Lower lobe of right lung (tissue), 2 donors: ENCODE data around the gene DUXB. TPM values are rescaled to one million over a fixed set of nuclear protein-coding genes. Genes with fewer than 3 reads are reported as not detected.

Experiments
- ATAC-seq, 2 donors: fragments of 200-7000 bp; cut with Tn5 transposase; one replicate each; pipeline ENCODE4 v1.9.1; 2020 to 2022; ENCODE audit warnings: mild to moderate bottlenecking in 2 of 2, moderate library complexity in 2 of 2
- DNase-seq: peaks from one replicate; pipeline ENCODE4 v3.0.0-alpha.2; 2020
- H3K27ac ChIP-seq: fragments of 200-600 bp; one replicate; pipeline ENCODE4 v1.8.0; 2022
- H3K27me3 ChIP-seq: fragments of 200-600 bp; one replicate; pipeline ENCODE4 v1.8.0; 2022; ENCODE audit warnings: low read depth
- H3K36me3 ChIP-seq: fragments of 200-600 bp; one replicate; pipeline ENCODE4 v1.8.0; 2022; ENCODE audit warnings: mild to moderate bottlenecking
- H3K4me1 ChIP-seq: fragments of 200-600 bp; one replicate; pipeline ENCODE4 v1.8.0; 2022
- H3K4me3 ChIP-seq: fragments of 200-600 bp; one replicate; pipeline ENCODE4 v1.8.0; 2022; ENCODE audit warnings: mild to moderate bottlenecking
- H3K9me3 ChIP-seq: fragments of 200-600 bp; one replicate; pipeline ENCODE4 v1.8.0; 2022
- intact Hi-C: fragments of 100-400 bp; cut with DNase I; formaldehyde crosslinking; loops from one replicate; pipeline ENCODE4 v1.11.0; 2022
- total RNA-seq: library from RNA; stranded (reverse); fragmentation: NEBNext Ultra II Directional; extraction: Animal tissue kit (Norgen Biotek cat#: 25700); gene quantifications from one replicate; pipeline ENCODE4 v1.2.1, GENCODE V29; 2021
- TF ChIP-seq, protein P1 (sequence below): fragments of 200-600 bp; IDR thresholded peaks from one replicate; pipeline ENCODE4 v1.8.0; 2022; ENCODE audit warnings: antibody characterized with exemption, mild to moderate bottlenecking
- donor health status: DM: no; HTN: yes; CAD: no; lungs with severe emphysema.

Gene DUXB
- total RNA-seq, 1 donor from 2014 or later, result not detected

DNA sequence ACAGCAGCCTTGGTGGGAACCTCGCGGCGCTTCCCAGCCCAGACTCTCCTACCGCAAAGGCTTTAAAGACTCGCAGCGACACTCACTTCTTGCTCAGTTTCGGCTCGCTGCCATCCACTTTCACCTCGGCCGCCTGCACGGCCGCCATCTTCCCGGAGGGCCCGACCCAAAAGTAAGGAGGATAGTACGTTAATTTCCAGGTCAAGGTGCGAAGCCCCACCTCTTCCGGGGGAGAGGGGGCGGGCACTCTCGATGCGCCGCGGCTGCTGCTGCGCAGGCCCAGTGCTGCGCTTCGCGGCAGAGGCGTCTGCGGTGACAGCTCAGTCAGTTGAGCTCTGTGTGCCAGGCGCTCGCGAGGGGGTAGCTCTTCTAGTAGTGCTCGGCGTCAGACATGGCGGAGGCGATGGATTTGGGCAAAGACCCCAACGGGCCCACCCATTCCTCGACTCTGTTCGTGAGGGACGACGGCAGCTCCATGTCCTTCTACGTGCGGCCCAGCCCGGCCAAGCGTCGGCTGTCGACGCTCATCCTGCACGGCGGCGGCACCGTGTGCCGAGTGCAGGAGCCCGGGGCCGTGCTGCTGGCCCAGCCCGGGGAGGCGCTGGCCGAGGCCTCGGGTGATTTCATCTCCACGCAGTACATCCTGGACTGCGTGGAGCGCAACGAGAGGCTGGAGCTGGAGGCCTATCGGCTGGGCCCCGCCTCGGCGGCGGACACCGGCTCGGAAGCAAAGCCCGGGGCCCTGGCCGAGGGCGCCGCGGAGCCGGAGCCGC is 53.6 kb downstream of the DUXB start, which contains the start of the genes KARS1 and TERF2IP:
KARS1 (minus strand) TSS at position 174 of the 773 bp plus-strand sequence; CDS start at position 148, 26 bp downstream.
TERF2IP (plus strand) TSS at position 282 of the 773 bp plus-strand sequence; CDS start at position 392, 110 bp downstream.
- ATAC-seq, result peak; percentile 98 to 99
- intact Hi-C loops, result no loop called here
- H3K4me1 ChIP-seq, result peaks cover 51% of the 10 kb centered on the region
- peak within 1 kb of the TSS; percentile 100 for H3K4me3 ChIP-seq
- no peaks in the 10 kb centered on the region for H3K27me3 ChIP-seq
- H3K27ac ChIP-seq, result peak within 1 kb of the TSS; percentile 98
- peak; percentile 95 for DNase-seq
- H3K36me3 ChIP-seq, result peaks cover 28% of the 10 kb centered on the region
- no peaks in the 10 kb centered on the region for H3K9me3 ChIP-seq
- TF ChIP-seq, protein P1, sequence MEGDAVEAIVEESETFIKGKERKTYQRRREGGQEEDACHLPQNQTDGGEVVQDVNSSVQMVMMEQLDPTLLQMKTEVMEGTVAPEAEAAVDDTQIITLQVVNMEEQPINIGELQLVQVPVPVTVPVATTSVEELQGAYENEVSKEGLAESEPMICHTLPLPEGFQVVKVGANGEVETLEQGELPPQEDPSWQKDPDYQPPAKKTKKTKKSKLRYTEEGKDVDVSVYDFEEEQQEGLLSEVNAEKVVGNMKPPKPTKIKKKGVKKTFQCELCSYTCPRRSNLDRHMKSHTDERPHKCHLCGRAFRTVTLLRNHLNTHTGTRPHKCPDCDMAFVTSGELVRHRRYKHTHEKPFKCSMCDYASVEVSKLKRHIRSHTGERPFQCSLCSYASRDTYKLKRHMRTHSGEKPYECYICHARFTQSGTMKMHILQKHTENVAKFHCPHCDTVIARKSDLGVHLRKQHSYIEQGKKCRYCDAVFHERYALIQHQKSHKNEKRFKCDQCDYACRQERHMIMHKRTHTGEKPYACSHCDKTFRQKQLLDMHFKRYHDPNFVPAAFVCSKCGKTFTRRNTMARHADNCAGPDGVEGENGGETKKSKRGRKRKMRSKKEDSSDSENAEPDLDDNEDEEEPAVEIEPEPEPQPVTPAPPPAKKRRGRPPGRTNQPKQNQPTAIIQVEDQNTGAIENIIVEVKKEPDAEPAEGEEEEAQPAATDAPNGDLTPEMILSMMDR, result no peak

DNA sequence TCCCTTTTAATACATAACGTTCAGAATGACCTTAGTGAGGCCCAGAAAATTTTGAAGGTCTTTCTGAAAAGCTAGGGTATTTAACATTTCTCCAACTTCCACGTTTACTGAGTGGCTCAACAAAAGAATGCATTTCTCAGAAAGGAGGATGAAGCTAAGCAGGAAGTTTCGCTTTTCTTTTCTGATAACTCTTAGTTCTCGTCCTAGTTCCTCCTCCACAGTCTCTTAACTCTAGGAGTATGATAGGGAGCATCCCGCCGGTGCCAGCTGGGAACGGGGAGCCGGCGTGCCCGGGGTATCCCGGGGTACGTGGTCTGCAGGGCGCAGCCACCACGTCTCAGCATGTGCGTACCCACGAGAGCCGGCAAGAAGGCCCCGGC is 54.2 kb downstream of the DUXB start:
- Histone ChIP-seq H3K9me3 (no peaks in the 10 kb centered on the region), H3K4me3 (peak overlapping the region; percentile 100)

DNA sequence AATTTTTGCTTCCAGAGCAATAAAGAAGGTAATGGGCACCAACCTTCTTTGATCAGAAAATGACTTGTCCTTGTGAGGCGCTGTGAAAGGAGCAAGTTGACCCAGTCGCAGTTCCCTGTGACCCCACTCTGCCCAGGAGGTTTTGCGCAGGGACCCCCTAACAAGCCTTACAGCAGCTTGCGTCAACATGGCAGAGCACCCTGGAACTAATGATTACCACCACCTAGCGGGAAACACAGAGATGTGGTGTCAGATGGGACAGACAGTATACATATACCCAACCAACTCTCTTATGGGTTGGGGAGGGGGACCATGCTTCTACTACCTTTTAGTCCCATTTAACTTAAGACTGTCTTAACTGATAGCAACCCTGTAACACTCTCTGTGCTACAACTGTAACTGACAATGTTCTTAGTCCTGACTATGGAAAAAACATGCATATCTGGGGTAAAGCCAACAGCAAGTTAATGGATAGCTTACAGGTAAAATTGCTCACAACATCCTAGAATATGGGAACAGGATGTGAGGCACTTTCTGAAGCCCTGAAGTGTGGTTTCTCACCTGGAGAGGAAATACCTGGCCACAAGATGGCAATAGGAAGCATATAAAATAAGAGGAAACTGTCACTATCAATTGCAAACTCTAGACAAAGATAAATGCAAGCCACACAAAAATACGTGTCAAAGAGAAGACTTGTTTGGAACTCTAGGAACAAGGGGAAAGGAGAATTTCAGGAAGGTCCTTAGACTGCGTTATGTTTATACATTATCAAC is 56.8 kb downstream of the DUXB start:
- TF ChIP-seq, protein P1, result no peak
- Histone ChIP-seq H3K36me3 (peaks cover 59% of the 10 kb centered on the region), H3K4me3 (peak overlapping the region; percentile 7), H3K9me3 (no peaks in the 10 kb centered on the region), H3K4me1 (peaks cover 24% of the 10 kb centered on the region), H3K27me3 (no peaks in the 10 kb centered on the region), H3K27ac (no peak overlapping the region)
- no peak for DNase-seq
- no peak for ATAC-seq
- intact Hi-C loops, result no loop called here

More for the DNA sequence above, 54.2 kb downstream of the DUXB start:
- intact Hi-C loops, result no loop called here
- DNase-seq, result no peak
- Histone ChIP-seq H3K27me3 (no peaks in the 10 kb centered on the region), H3K36me3 (peaks cover 34% of the 10 kb centered on the region), H3K4me1 (peaks cover 45% of the 10 kb centered on the region), H3K27ac (peak overlapping the region; percentile 98)
- TF ChIP-seq, protein P1, result no peak
- peak; percentile 38 to 44 for ATAC-seq

Other genes starting within 250 kb of the DUXB start
- 31.2 TPM for gene TMEM170A, start 236.8 kb downstream of the DUXB start, total RNA-seq
- gene CHST6, start 206.0 kb downstream of the DUXB start, total RNA-seq, result 2.5 TPM
- gene CHST5, start 165.4 kb downstream of the DUXB start, total RNA-seq, result 0.62 TPM
- gene TMEM231, start 145.2 kb downstream of the DUXB start, total RNA-seq, result 14.5 TPM
- 120 TPM for gene GABARAPL2, start 135.1 kb downstream of the DUXB start, total RNA-seq
- gene ADAT1, start 78.2 kb downstream of the DUXB start, total RNA-seq, result 50.2 TPM
- 95.9 TPM for gene KARS1, start 53.8 kb downstream of the DUXB start, total RNA-seq
- gene TERF2IP, start 53.7 kb downstream of the DUXB start, total RNA-seq, result 58.3 TPM
- gene CPHXL2, start 24.5 kb downstream of the DUXB start, total RNA-seq, result not detected
- not detected for gene CPHXL, start 25.0 kb upstream of the DUXB start, total RNA-seq